Measurements from ENCODE around the gene EFNA4. TPM values are rescaled to one million over a fixed set of nuclear protein-coding genes. Genes with fewer than 3 reads are reported as not detected.

EFNA4 gene
- total RNA-seq, 2 experiments from 2014 or later: 3.8 to 5.3 TPM

GRCh38 chr1:155062702-155063411 is 683 bp upstream of the EFNA4 start:
- H3K36me3 Mint-ChIP-seq: peaks cover 2% of the 10 kb centered on the region
- ATAC-seq (peak; percentile 38), DNase-seq (peak; percentile 89)
- H3K4me1 Mint-ChIP-seq: peaks cover 26% of the 10 kb centered on the region
- CTCF ChIA-PET: interaction anchor here (0.9 to 25.7 kb wide), 12 partner anchors 12 to 122 kb away, joined by 3 to 328 read pairs (median 14); partner anchors contain the start of genes ADAM15, EFNA3, KRTCAP2 and PBXIP1
- H3K27ac Mint-ChIP-seq: no peak overlapping the region
- peak overlapping the region; percentile 83 for H3K4me3 Mint-ChIP-seq
- H3K9me3 Mint-ChIP-seq (ENCODE audit: low read depth): no peaks in the 10 kb centered on the region
- H3K27me3 Mint-ChIP-seq: peaks cover 4% of the 10 kb centered on the region

GRCh38 chr1:155064111-155064831 is 731 bp downstream of the EFNA4 start:
- Mint-ChIP-seq H3K4me1 (peaks cover 26% of the 10 kb centered on the region), H3K4me3 (peak overlapping the region; percentile 76), H3K36me3 (peaks cover 2% of the 10 kb centered on the region), H3K27me3 (peaks cover 4% of the 10 kb centered on the region), H3K9me3 (ENCODE audit: low read depth) (no peaks in the 10 kb centered on the region), H3K27ac (no peak overlapping the region)
- DNase-seq (no peak), ATAC-seq (peak; percentile 11)
- CTCF ChIA-PET: interaction anchor here (0.9 to 25.7 kb wide), 11 partner anchors 10 to 186 kb away, joined by 3 to 328 read pairs (median 16); partner anchors contain the start of genes ADAM15, EFNA3, KRTCAP2 and PBXIP1

- no peak overlapping the region for H3K27ac Mint-ChIP-seq
- peaks cover 4% of the 10 kb centered on the region for H3K27me3 Mint-ChIP-seq
- peak overlapping the region; percentile 76 for H3K4me3 Mint-ChIP-seq
- DNase-seq: no peak
- no peaks in the 10 kb centered on the region for H3K9me3 Mint-ChIP-seq (ENCODE audit: low read depth)
- peaks cover 26% of the 10 kb centered on the region for H3K4me1 Mint-ChIP-seq
- ATAC-seq: no peak
- CTCF ChIA-PET: interaction anchor here (0.9 to 25.7 kb wide), 10 partner anchors 9 to 186 kb away, joined by 3 to 328 read pairs (median 35); partner anchors contain the start of genes ADAM15 and EFNA3
- peaks cover 2% of the 10 kb centered on the region for H3K36me3 Mint-ChIP-seq
Observed at GRCh38 chr1:155064832-155065429, 1.4 kb downstream of the EFNA4 start.

GRCh38 chr1:155066777-155067176 is 3.2 kb downstream of the EFNA4 start:
- H3K9me3 Mint-ChIP-seq (ENCODE audit: low read depth): no peaks in the 10 kb centered on the region
- no peak for DNase-seq
- no peak overlapping the region for H3K27ac Mint-ChIP-seq
- no peaks in the 10 kb centered on the region for H3K36me3 Mint-ChIP-seq
- no peak for ATAC-seq
- no peak overlapping the region for H3K4me3 Mint-ChIP-seq
- CTCF ChIA-PET: interaction anchor here (0.6 to 22.2 kb wide), 8 partner anchors 8 to 72 kb away, joined by 3 to 323 read pairs (median 38); partner anchors contain the start of genes ADAM15 and EFNA3
- H3K4me1 Mint-ChIP-seq: peaks cover 27% of the 10 kb centered on the region
- H3K27me3 Mint-ChIP-seq: peaks cover 9% of the 10 kb centered on the region

- DNase-seq (no peak), ATAC-seq (no peak)
- peaks cover 26% of the 10 kb centered on the region for H3K4me1 Mint-ChIP-seq
- H3K4me3 Mint-ChIP-seq: no peak overlapping the region
- no peaks in the 10 kb centered on the region for H3K9me3 Mint-ChIP-seq (ENCODE audit: low read depth)
- CTCF ChIA-PET: interaction anchor here (1.4 to 22.2 kb wide), 4 partner anchors 10 to 104 kb away, joined by 3 to 319 read pairs (median 15); partner anchors contain the start of genes EFNA3 and KRTCAP2
- H3K27me3 Mint-ChIP-seq: peaks cover 16% of the 10 kb centered on the region
- H3K27ac Mint-ChIP-seq: no peak overlapping the region
- H3K36me3 Mint-ChIP-seq: no peaks in the 10 kb centered on the region
Observed at GRCh38 chr1:155068599-155068998, 5.1 kb downstream of the EFNA4 start.

- H3K4me3 Mint-ChIP-seq: no peak overlapping the region
- no peaks in the 10 kb centered on the region for H3K36me3 Mint-ChIP-seq
- H3K27ac Mint-ChIP-seq: no peak overlapping the region
- no peak for DNase-seq
- H3K9me3 Mint-ChIP-seq (ENCODE audit: low read depth): no peaks in the 10 kb centered on the region
- peaks cover 12% of the 10 kb centered on the region for H3K27me3 Mint-ChIP-seq
- CTCF ChIA-PET: interaction anchor here (0.7 to 22.2 kb wide), 7 partner anchors 8 to 71 kb away, joined by 3 to 319 read pairs (median 9); partner anchors contain the start of genes ADAM15 and EFNA3
- H3K4me1 Mint-ChIP-seq: peaks cover 30% of the 10 kb centered on the region
- no peak for ATAC-seq
Observed at GRCh38 chr1:155069551-155070157, 6.1 kb downstream of the EFNA4 start.

GRCh38 chr1:155070158-155070621 is 6.7 kb downstream of the EFNA4 start:
- Mint-ChIP-seq H3K9me3 (ENCODE audit: low read depth) (no peaks in the 10 kb centered on the region), H3K27me3 (peaks cover 12% of the 10 kb centered on the region), H3K27ac (no peak overlapping the region), H3K36me3 (no peaks in the 10 kb centered on the region), H3K4me3 (no peak overlapping the region), H3K4me1 (peaks cover 31% of the 10 kb centered on the region)
- no peak for DNase-seq
- no peak for ATAC-seq
- CTCF ChIA-PET: interaction anchor here (0.6 to 22.2 kb wide), 10 partner anchors 8 to 98 kb away, joined by 3 to 319 read pairs (median 6); partner anchors contain the start of genes ADAM15 and EFNA3

GRCh38 chr1:155070721-155071569 is 7.4 kb downstream of the EFNA4 start:
- DNase-seq: peak; percentile 87
- Mint-ChIP-seq H3K4me1 (peaks cover 31% of the 10 kb centered on the region), H3K27ac (peak overlapping the region; percentile 31), H3K36me3 (no peaks in the 10 kb centered on the region), H3K9me3 (ENCODE audit: low read depth) (no peaks in the 10 kb centered on the region), H3K27me3 (peaks cover 12% of the 10 kb centered on the region), H3K4me3 (peak overlapping the region; percentile 42)
- ATAC-seq: peak; percentile 92
- CTCF ChIA-PET: interaction anchor here (0.6 to 22.2 kb wide), 9 partner anchors 8 to 97 kb away, joined by 3 to 319 read pairs (median 7); partner anchors contain the start of genes ADAM15 and EFNA3

- H3K27ac Mint-ChIP-seq: peak overlapping the region; percentile 31
- CTCF ChIA-PET: interaction anchor here (0.9 to 6.0 kb wide), 4 partner anchors 9 to 20 kb away, joined by 3 to 71 read pairs (median 18); partner anchors contain the start of gene EFNA4
- DNase-seq (no peak), ATAC-seq (no peak)
- H3K9me3 Mint-ChIP-seq (ENCODE audit: low read depth): no peaks in the 10 kb centered on the region
- no peaks in the 10 kb centered on the region for H3K36me3 Mint-ChIP-seq
- H3K4me3 Mint-ChIP-seq: peak overlapping the region; percentile 3
- peaks cover 12% of the 10 kb centered on the region for H3K27me3 Mint-ChIP-seq
- H3K4me1 Mint-ChIP-seq: peaks cover 31% of the 10 kb centered on the region
Observed at GRCh38 chr1:155071701-155072100, 8.2 kb downstream of the EFNA4 start.

- H3K4me3 Mint-ChIP-seq: no peak overlapping the region
- no peaks in the 10 kb centered on the region for H3K36me3 Mint-ChIP-seq
- H3K4me1 Mint-ChIP-seq: peaks cover 41% of the 10 kb centered on the region
- ATAC-seq (no peak), DNase-seq (no peak)
- CTCF ChIA-PET: interaction anchor here (0.9 to 6.0 kb wide), 6 partner anchors 8 to 74 kb away, joined by 3 to 71 read pairs (median 8); partner anchors contain the start of genes ADAM15 and EFNA4
- H3K27ac Mint-ChIP-seq: peak overlapping the region; percentile 1
- H3K9me3 Mint-ChIP-seq (ENCODE audit: low read depth): no peaks in the 10 kb centered on the region
- H3K27me3 Mint-ChIP-seq: peaks cover 15% of the 10 kb centered on the region
Observed at GRCh38 chr1:155072531-155073289, 9.2 kb downstream of the EFNA4 start.
